Measurements from ENCODE around the gene PNPO.
"Not testable (repeated sequence)": the region's sequence is repeated elsewhere in the genome, so short reads cannot be mapped to it uniquely, and the experiment has no call there.

The PNPO gene

GRCh38 chr17:47918991-47919390, 22.4 kb upstream of the PNPO start:
- no peak for TF ChIP-seq CTCF (IDR thresholded peaks at IDR 0.05; ENCODE audit: insufficient read depth, low read length, poor library complexity, severe bottlenecking)
- no peak for DNase-seq (ENCODE audit: extremely low read depth, insufficient read length)
- Histone ChIP-seq H3K4me3 (replicated peaks; ENCODE audit: low read depth, low read length) (no peak overlapping the region), H3K27me3 (replicated peaks; ENCODE audit: control insufficient read depth, insufficient read depth, low read length) (no peaks in the 10 kb centered on the region), H3K36me3 (ENCODE audit: control insufficient read depth, insufficient read depth, low read length) (peaks cover 20% of the 10 kb centered on the region)

GRCh38 chr17:47919889-47920288, 21.5 kb upstream of the PNPO start:
- H3K27me3 ChIP-seq (replicated peaks; ENCODE audit: control insufficient read depth, insufficient read depth, low read length); H3K4me3 ChIP-seq (replicated peaks; ENCODE audit: low read depth, low read length); DNase-seq (ENCODE audit: extremely low read depth, insufficient read length): not testable (repeated sequence)
- H3K36me3 ChIP-seq (ENCODE audit: control insufficient read depth, insufficient read depth, low read length), result peaks cover 24% of the 10 kb centered on the region

GRCh38 chr17:47924785-47925677, 16.3 kb upstream of the PNPO start:
- H3K36me3 ChIP-seq (ENCODE audit: control insufficient read depth, insufficient read depth, low read length), result peaks cover 32% of the 10 kb centered on the region
- TF ChIP-seq CTCF (IDR thresholded peaks at IDR 0.05; ENCODE audit: insufficient read depth, low read length, poor library complexity, severe bottlenecking), result no peak
- no peak for DNase-seq (ENCODE audit: extremely low read depth, insufficient read length)
- no peaks in the 10 kb centered on the region for H3K27me3 ChIP-seq (replicated peaks; ENCODE audit: control insufficient read depth, insufficient read depth, low read length)
- no peak overlapping the region for H3K4me3 ChIP-seq (replicated peaks; ENCODE audit: low read depth, low read length)

- Histone ChIP-seq H3K36me3 (ENCODE audit: control insufficient read depth, insufficient read depth, low read length) (peaks cover 33% of the 10 kb centered on the region), H3K27me3 (replicated peaks; ENCODE audit: control insufficient read depth, insufficient read depth, low read length) (no peaks in the 10 kb centered on the region), H3K4me3 (replicated peaks; ENCODE audit: low read depth, low read length) (no peak overlapping the region)
- no peak for DNase-seq (ENCODE audit: extremely low read depth, insufficient read length)
- no peak for TF ChIP-seq CTCF (IDR thresholded peaks at IDR 0.05; ENCODE audit: insufficient read depth, low read length, poor library complexity, severe bottlenecking)
Measured at GRCh38 chr17:47925678-47925988, 15.7 kb upstream of the PNPO start.

- no peak for DNase-seq (ENCODE audit: extremely low read depth, insufficient read length)
- H3K27me3 ChIP-seq (replicated peaks; ENCODE audit: control insufficient read depth, insufficient read depth, low read length), result no peaks in the 10 kb centered on the region
- peaks cover 31% of the 10 kb centered on the region for H3K36me3 ChIP-seq (ENCODE audit: control insufficient read depth, insufficient read depth, low read length)
- H3K4me3 ChIP-seq (replicated peaks; ENCODE audit: low read depth, low read length), result no peak overlapping the region
- no peak for TF ChIP-seq CTCF (IDR thresholded peaks at IDR 0.05; ENCODE audit: insufficient read depth, low read length, poor library complexity, severe bottlenecking)
Measured at GRCh38 chr17:47927821-47928400, 13.5 kb upstream of the PNPO start.

GRCh38 chr17:47928415-47928814, 13.0 kb upstream of the PNPO start:
- DNase-seq (ENCODE audit: extremely low read depth, insufficient read length), result no peak
- TF ChIP-seq CTCF (IDR thresholded peaks at IDR 0.05; ENCODE audit: insufficient read depth, low read length, poor library complexity, severe bottlenecking), result no peak
- Histone ChIP-seq H3K27me3 (replicated peaks; ENCODE audit: control insufficient read depth, insufficient read depth, low read length) (no peaks in the 10 kb centered on the region), H3K36me3 (ENCODE audit: control insufficient read depth, insufficient read depth, low read length) (peaks cover 26% of the 10 kb centered on the region), H3K4me3 (replicated peaks; ENCODE audit: low read depth, low read length) (no peak overlapping the region)

Data from GM06990 (cell line).